ENCODE measurements around the gene ARPP19.
"Not testable (repeated sequence)": the region's sequence is repeated elsewhere in the genome, so short reads cannot be mapped to it uniquely, and the experiment has no call there.

The ARPP19 gene

GRCh38 chr15:52551186-52551585 lies 17.6 kb downstream of the ARPP19 start:
- not testable (repeated sequence) for DNase-seq (ENCODE audit: low read depth)

- no peak for DNase-seq (ENCODE audit: low read depth)
Measured at GRCh38 chr15:52546031-52546751, 22.6 kb downstream of the ARPP19 start.

- no peak for DNase-seq (ENCODE audit: low read depth)
Measured at GRCh38 chr15:52540374-52541012, 28.3 kb downstream of the ARPP19 start.

GRCh38 chr15:52537459-52537858 lies 31.4 kb downstream of the ARPP19 start:
- no peak for DNase-seq (ENCODE audit: low read depth)

GRCh38 chr15:52532427-52532826 lies 36.4 kb downstream of the ARPP19 start:
- DNase-seq (ENCODE audit: low read depth) = no peak

GRCh38 chr15:52529940-52530339 lies 38.9 kb downstream of the ARPP19 start:
- DNase-seq (ENCODE audit: low read depth) = no peak

GRCh38 chr15:52529341-52529924 lies 39.4 kb downstream of the ARPP19 start:
- peak; percentile 8 for DNase-seq (ENCODE audit: low read depth)

- DNase-seq (ENCODE audit: low read depth) = peak; percentile 76
Measured at GRCh38 chr15:52528564-52529340, 40.1 kb downstream of the ARPP19 start, which contains the start of gene MYO5A. TSS of gene MYO5A (minus strand) at chr15:52528880. CDS start at chr15:52528806, 74 bp downstream.

GRCh38 chr15:52527911-52528563 lies 40.8 kb downstream of the ARPP19 start:
- DNase-seq (ENCODE audit: low read depth) = peak; percentile 26

- DNase-seq (ENCODE audit: low read depth) = no peak
Measured at GRCh38 chr15:52527196-52527910, 41.5 kb downstream of the ARPP19 start.

GRCh38 chr15:52524223-52525136 lies 44.4 kb downstream of the ARPP19 start:
- DNase-seq (ENCODE audit: low read depth) = no peak

GRCh38 chr15:52523647-52524046 lies 45.2 kb downstream of the ARPP19 start:
- DNase-seq (ENCODE audit: low read depth) = no peak

- DNase-seq (ENCODE audit: low read depth) = no peak
Measured at GRCh38 chr15:52523192-52523591, 45.6 kb downstream of the ARPP19 start.

- no peak for DNase-seq (ENCODE audit: low read depth)
Measured at GRCh38 chr15:52521682-52522081, 47.1 kb downstream of the ARPP19 start.

GRCh38 chr15:52520421-52520820 lies 48.4 kb downstream of the ARPP19 start:
- DNase-seq (ENCODE audit: low read depth) = no peak

- DNase-seq (ENCODE audit: low read depth) = no peak
Measured at GRCh38 chr15:52518487-52519371, 50.1 kb downstream of the ARPP19 start.

- DNase-seq (ENCODE audit: low read depth) = no peak
Measured at GRCh38 chr15:52517014-52517413, 51.8 kb downstream of the ARPP19 start.

GRCh38 chr15:52515343-52515742 lies 53.5 kb downstream of the ARPP19 start:
- DNase-seq (ENCODE audit: low read depth) = no peak

GRCh38 chr15:52514482-52514881 lies 54.3 kb downstream of the ARPP19 start:
- no peak for DNase-seq (ENCODE audit: low read depth)

Measured in activated T-cell treated with anti-CD3 and anti-CD28 coated beads for 48 hours (primary cell).